WTC11 (cell line): ENCODE data around the gene RHOJ. TPM values are rescaled to one million over a fixed set of nuclear protein-coding genes. Genes with fewer than 3 reads are reported as not detected.

ENCODE experiments used
- ATAC-seq: fragments of 200-7000 bp; cut with Tn5 transposase; 2 replicates; pipeline ENCODE4 v1.10.0; 2021; ENCODE audit warnings: mild to moderate bottlenecking, moderate library complexity
- CTCF ChIA-PET: fragments of 300-600 bp; sonication (Branson Sonifier 250); formaldehyde crosslinking; loops from one replicate; lab custom pipeline; 2021; ENCODE audit warnings: antibody characterized with exemption; lab: Charles Lee
- POLR2A ChIA-PET: fragments of 350-600 bp; sonication (Branson Sonifier 250); formaldehyde crosslinking; loops from one replicate; lab custom pipeline; 2021; ENCODE audit warnings: antibody characterized with exemption; lab: Charles Lee
- DNase-seq: peaks from one replicate; pipeline ENCODE4 v3.0.0; 2021; ENCODE audit warnings: low spot score
- H3K27ac Mint-ChIP-seq: 2 replicates; pipeline ENCODE4 v1.8.0; 2021; ENCODE audit warnings: mixed read lengths
- H3K27me3 Mint-ChIP-seq: 2 replicates; pipeline ENCODE4 v1.8.0; 2021; ENCODE audit warnings: low read depth, mild to moderate bottlenecking, moderate library complexity, mixed read lengths
- H3K36me3 Mint-ChIP-seq: 2 replicates; pipeline ENCODE4 v1.8.0; 2021; ENCODE audit warnings: mixed read lengths
- H3K4me1 Mint-ChIP-seq: 2 replicates; pipeline ENCODE4 v1.8.0; 2022; ENCODE audit warnings: mixed read lengths
- H3K4me3 Mint-ChIP-seq: 2 replicates; pipeline ENCODE4 v1.8.0; 2021; ENCODE audit warnings: mild to moderate bottlenecking, moderate library complexity, mixed read lengths
- H3K9me3 Mint-ChIP-seq: 2 replicates; pipeline ENCODE4 v1.8.0; 2021; ENCODE audit warnings: mixed read lengths
- ATF6 ChIP-seq: sonication (generic); formaldehyde crosslinking; IDR thresholded peaks from 2 replicates; pipeline ENCODE4 v1.8.1; 2023; ENCODE audit warnings: mild to moderate bottlenecking, missing genetic modification reagents
- CBFB ChIP-seq: sonication (generic); formaldehyde crosslinking; IDR thresholded peaks from 2 replicates; pipeline ENCODE4 v1.8.1; 2022; ENCODE audit warnings: mild to moderate bottlenecking, low read depth, missing genetic modification reagents
- FOXP4 ChIP-seq: sonication (generic); formaldehyde crosslinking; IDR thresholded peaks from 2 replicates; pipeline ENCODE4 v1.8.0; 2022; ENCODE audit warnings: mild to moderate bottlenecking, missing genetic modification reagents
- GRHL2 ChIP-seq: fragments of 250-450 bp; sonication (Bioruptor Pico); IDR thresholded peaks from 2 replicates; pipeline ENCODE4 v1.8.0; 2022; ENCODE audit warnings: mild to moderate bottlenecking, moderate library complexity; ENCODE audit not compliant: insufficient replicate concordance, severe bottlenecking
- GTF2I ChIP-seq: fragments of 250-450 bp; sonication (Bioruptor Pico); conservative IDR thresholded peaks from 2 replicates; pipeline ENCODE4 v1.4.0; 2021; ENCODE audit warnings: mild to moderate bottlenecking
- MXD4 ChIP-seq: fragments of 250-450 bp; sonication (Bioruptor Pico); IDR thresholded peaks from 2 replicates; pipeline ENCODE4 v1.8.0; 2021; ENCODE audit warnings: mild to moderate bottlenecking, moderate library complexity, borderline replicate concordance
- NFYB ChIP-seq: sonication (generic); formaldehyde crosslinking; conservative IDR thresholded peaks from 2 replicates; pipeline ENCODE4 v1.8.0; 2022; ENCODE audit warnings: low read depth, missing genetic modification reagents
- NR1H2 ChIP-seq: sonication (generic); formaldehyde crosslinking; IDR thresholded peaks from 2 replicates; pipeline ENCODE4 v1.9.0; 2021; ENCODE audit warnings: mild to moderate bottlenecking, moderate library complexity, missing genetic modification reagents
- NR3C1 ChIP-seq: sonication (generic); formaldehyde crosslinking; conservative IDR thresholded peaks from 2 replicates; pipeline ENCODE4 v1.8.1; 2023; ENCODE audit warnings: low read depth, mild to moderate bottlenecking, missing genetic modification reagents
- PRDM15 ChIP-seq: sonication (generic); formaldehyde crosslinking; IDR thresholded peaks from 2 replicates; pipeline ENCODE4 v1.8.0; 2022; ENCODE audit warnings: missing genetic modification reagents
- TCF7 ChIP-seq: sonication (generic); formaldehyde crosslinking; IDR thresholded peaks from 2 replicates; pipeline ENCODE4 v1.8.0; 2022; ENCODE audit warnings: mild to moderate bottlenecking, low read depth, missing genetic modification reagents, moderate library complexity
- TEAD4 ChIP-seq: sonication (generic); formaldehyde crosslinking; IDR thresholded peaks from 2 replicates; pipeline ENCODE4 v1.8.0; 2022; ENCODE audit warnings: mild to moderate bottlenecking, missing genetic modification reagents
- ZNF263 ChIP-seq: sonication (generic); formaldehyde crosslinking; IDR thresholded peaks from 2 replicates; pipeline ENCODE4 v1.8.1; 2022; ENCODE audit warnings: low read depth, mild to moderate bottlenecking, moderate library complexity, missing genetic modification reagents
- ZNF416 ChIP-seq: fragments of 250-450 bp; sonication (Bioruptor Pico); IDR thresholded peaks from 2 replicates; pipeline ENCODE4 v1.9.0; 2021; ENCODE audit warnings: mild to moderate bottlenecking, inconsistent platforms
- total RNA-seq: library from RNA; stranded (reverse); gene quantifications from 3 replicates; pipeline ENCODE4 v1.2.3, GENCODE V29; 2021
- TF ChIP-seq, protein P1 (sequence below): sonication (generic); formaldehyde crosslinking; IDR thresholded peaks from 2 replicates; pipeline ENCODE4 v1.8.1; 2023; ENCODE audit warnings: mild to moderate bottlenecking, missing genetic modification reagents
- TF ChIP-seq, protein P2 (sequence below): sonication (generic); formaldehyde crosslinking; IDR thresholded peaks from 2 replicates; pipeline ENCODE4 v1.8.1; 2022; ENCODE audit warnings: low read depth, missing genetic modification reagents, borderline replicate concordance
- TF ChIP-seq, protein P3 (sequence below): sonication (generic); formaldehyde crosslinking; IDR thresholded peaks from 2 replicates; pipeline ENCODE4 v1.8.1; 2023; ENCODE audit warnings: mild to moderate bottlenecking, moderate library complexity, missing genetic modification reagents

RHOJ gene
- total RNA-seq, 1 experiment from 2014 or later = 0.13 TPM

- Mint-ChIP-seq H3K9me3 (peaks cover 2% of the 10 kb centered on the region; the same call in 1 of the 2 replicates), H3K4me1 (no peaks in the 10 kb centered on the region), H3K27ac (no peak overlapping the region), H3K27me3 (no peaks in the 10 kb centered on the region), H3K4me3 (no peak overlapping the region), H3K36me3 (no peaks in the 10 kb centered on the region)
- no peak for ATAC-seq
- ChIA-PET POLR2A (interaction anchor here (0.6 kb wide), 1 partner anchor 671 kb away, joined by 5 read pairs; no protein-coding TSS in a partner anchor), CTCF (interaction anchor here (1.1 kb wide), 1 partner anchor 99 kb away, joined by 3 read pairs; no protein-coding TSS in a partner anchor)
- no peak for DNase-seq
- TF ChIP-seq GTF2I (CRISPR knock-in tag) (no peak), NFYB (CRISPR knock-in tag) (no peak), NR1H2 (CRISPR knock-in tag) (no peak), MXD4 (no peak)
- TF ChIP-seq, protein P1, sequence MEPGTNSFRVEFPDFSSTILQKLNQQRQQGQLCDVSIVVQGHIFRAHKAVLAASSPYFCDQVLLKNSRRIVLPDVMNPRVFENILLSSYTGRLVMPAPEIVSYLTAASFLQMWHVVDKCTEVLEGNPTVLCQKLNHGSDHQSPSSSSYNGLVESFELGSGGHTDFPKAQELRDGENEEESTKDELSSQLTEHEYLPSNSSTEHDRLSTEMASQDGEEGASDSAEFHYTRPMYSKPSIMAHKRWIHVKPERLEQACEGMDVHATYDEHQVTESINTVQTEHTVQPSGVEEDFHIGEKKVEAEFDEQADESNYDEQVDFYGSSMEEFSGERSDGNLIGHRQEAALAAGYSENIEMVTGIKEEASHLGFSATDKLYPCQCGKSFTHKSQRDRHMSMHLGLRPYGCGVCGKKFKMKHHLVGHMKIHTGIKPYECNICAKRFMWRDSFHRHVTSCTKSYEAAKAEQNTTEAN (CRISPR knock-in tag) = no peak
Observed at GRCh38 chr14:63273129-63273528, 68.9 kb downstream of the RHOJ start.

- TF ChIP-seq ZNF416 (CRISPR knock-in tag) = no peak
- no peak for TF ChIP-seq FOXP4 (CRISPR knock-in tag)
- TF ChIP-seq ATF6 (CRISPR knock-in tag) = no peak
- TF ChIP-seq, protein P2, sequence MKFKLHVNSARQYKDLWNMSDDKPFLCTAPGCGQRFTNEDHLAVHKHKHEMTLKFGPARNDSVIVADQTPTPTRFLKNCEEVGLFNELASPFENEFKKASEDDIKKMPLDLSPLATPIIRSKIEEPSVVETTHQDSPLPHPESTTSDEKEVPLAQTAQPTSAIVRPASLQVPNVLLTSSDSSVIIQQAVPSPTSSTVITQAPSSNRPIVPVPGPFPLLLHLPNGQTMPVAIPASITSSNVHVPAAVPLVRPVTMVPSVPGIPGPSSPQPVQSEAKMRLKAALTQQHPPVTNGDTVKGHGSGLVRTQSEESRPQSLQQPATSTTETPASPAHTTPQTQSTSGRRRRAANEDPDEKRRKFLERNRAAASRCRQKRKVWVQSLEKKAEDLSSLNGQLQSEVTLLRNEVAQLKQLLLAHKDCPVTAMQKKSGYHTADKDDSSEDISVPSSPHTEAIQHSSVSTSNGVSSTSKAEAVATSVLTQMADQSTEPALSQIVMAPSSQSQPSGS = no peak
- no peak for TF ChIP-seq CBFB (CRISPR knock-in tag)
- no peak for TF ChIP-seq PRDM15 (CRISPR knock-in tag)
- TF ChIP-seq TCF7 (CRISPR knock-in tag) = no peak
- no peak for TF ChIP-seq NR3C1 (CRISPR knock-in tag)
- TF ChIP-seq TEAD4 (CRISPR knock-in tag) = no peak
- TF ChIP-seq, protein P3, sequence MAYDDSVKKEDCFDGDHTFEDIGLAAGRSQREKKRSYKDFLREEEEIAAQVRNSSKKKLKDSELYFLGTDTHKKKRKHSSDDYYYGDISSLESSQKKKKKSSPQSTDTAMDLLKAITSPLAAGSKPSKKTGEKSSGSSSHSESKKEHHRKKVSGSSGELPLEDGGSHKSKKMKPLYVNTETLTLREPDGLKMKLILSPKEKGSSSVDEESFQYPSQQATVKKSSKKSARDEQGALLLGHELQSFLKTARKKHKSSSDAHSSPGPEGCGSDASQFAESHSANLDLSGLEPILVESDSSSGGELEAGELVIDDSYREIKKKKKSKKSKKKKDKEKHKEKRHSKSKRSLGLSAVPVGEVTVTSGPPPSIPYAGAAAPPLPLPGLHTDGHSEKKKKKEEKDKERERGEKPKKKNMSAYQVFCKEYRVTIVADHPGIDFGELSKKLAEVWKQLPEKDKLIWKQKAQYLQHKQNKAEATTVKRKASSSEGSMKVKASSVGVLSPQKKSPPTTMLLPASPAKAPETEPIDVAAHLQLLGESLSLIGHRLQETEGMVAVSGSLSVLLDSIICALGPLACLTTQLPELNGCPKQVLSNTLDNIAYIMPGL = no peak
- no peak for TF ChIP-seq GTF2I (CRISPR knock-in tag)
- TF ChIP-seq GRHL2 = no peak
- TF ChIP-seq ZNF263 (CRISPR knock-in tag) = no peak
- ATAC-seq (no peak), DNase-seq (no peak)
- no peak overlapping the region for H3K27ac Mint-ChIP-seq
- H3K9me3 Mint-ChIP-seq = no peaks in the 10 kb centered on the region
- ChIA-PET POLR2A (no interaction called here), CTCF (interaction anchor here (1.1 kb wide), 1 partner anchor 100 kb away, joined by 3 read pairs; no protein-coding TSS in a partner anchor)
- H3K27me3 Mint-ChIP-seq = no peaks in the 10 kb centered on the region
- no peaks in the 10 kb centered on the region for H3K4me1 Mint-ChIP-seq
- H3K36me3 Mint-ChIP-seq = no peaks in the 10 kb centered on the region
- no peak overlapping the region for H3K4me3 Mint-ChIP-seq
Observed at GRCh38 chr14:63273717-63274655, 69.7 kb downstream of the RHOJ start.
